ENCODE measurements around the gene ADAMTS18. TPM values are rescaled to one million over a fixed set of nuclear protein-coding genes. Genes with fewer than 3 reads are reported as not detected.
"Not testable (repeated sequence)": the region's sequence is repeated elsewhere in the genome, so short reads cannot be mapped to it uniquely, and the experiment has no call there.

Gene ADAMTS18
- total RNA-seq, 4 donors from 2014 or later: 0.75 TPM; not detected in 3

GRCh38 chr16:77262971-77263370, 171.9 kb downstream of the ADAMTS18 start:
- H3K9me3 ChIP-seq: no peaks in the 10 kb centered on the region
- 55 to 62% methylated on average over 3 of the region's 3 CpGs for WGBS, 2 donors
- TF ChIP-seq POLR2A (IDR thresholded peaks at IDR 0.05) (no peak), CTCF (IDR thresholded peaks at IDR 0.05) (no peak)
- intact Hi-C loops (cut with DNase I): no loop called here
- no peak for DNase-seq
- H3K4me1 ChIP-seq: no peaks in the 10 kb centered on the region
- no peaks in the 10 kb centered on the region for H3K27me3 ChIP-seq
- no peaks in the 10 kb centered on the region for H3K36me3 ChIP-seq
- no peak overlapping the region for H3K27ac ChIP-seq
- no peak overlapping the region for H3K4me3 ChIP-seq (replicated peaks in 1 of 3)

GRCh38 chr16:77250400-77250799, 184.4 kb downstream of the ADAMTS18 start:
- H3K4me3 ChIP-seq (replicated peaks in 1 of 3): no peak overlapping the region
- WGBS, 2 donors: 71 to 83% methylated on average over 4 of the region's 4 CpGs
- TF ChIP-seq CTCF (IDR thresholded peaks at IDR 0.05): no peak
- no peak for TF ChIP-seq POLR2A (IDR thresholded peaks at IDR 0.05)
- no peak for DNase-seq
- H3K27ac ChIP-seq: no peak overlapping the region
- no peaks in the 10 kb centered on the region for H3K4me1 ChIP-seq
- no peaks in the 10 kb centered on the region for H3K9me3 ChIP-seq
- no peaks in the 10 kb centered on the region for H3K27me3 ChIP-seq
- no peaks in the 10 kb centered on the region for H3K36me3 ChIP-seq
- intact Hi-C loops (cut with DNase I): no loop called here

GRCh38 chr16:77246150-77246549, 188.7 kb downstream of the ADAMTS18 start:
- no peaks in the 10 kb centered on the region for H3K27me3 ChIP-seq
- intact Hi-C loops (cut with DNase I): no loop called here
- no peaks in the 10 kb centered on the region for H3K4me1 ChIP-seq
- 90 to 91% methylated on average over 2 of the region's 2 CpGs for WGBS, 2 donors
- H3K4me3 ChIP-seq (replicated peaks in 1 of 3): no peak overlapping the region
- no peaks in the 10 kb centered on the region for H3K9me3 ChIP-seq
- no peak overlapping the region for H3K27ac ChIP-seq
- H3K36me3 ChIP-seq: no peaks in the 10 kb centered on the region
- TF ChIP-seq POLR2A (IDR thresholded peaks at IDR 0.05) (no peak), CTCF (IDR thresholded peaks at IDR 0.05) (no peak)
- DNase-seq: no peak

- H3K4me1 ChIP-seq; H3K4me3 ChIP-seq (replicated peaks in 1 of 3): not testable (repeated sequence)
Observed at GRCh38 chr16:77242471-77242870, 192.4 kb downstream of the ADAMTS18 start.

GRCh38 chr16:77238593-77238992, 196.2 kb downstream of the ADAMTS18 start:
- no peaks in the 10 kb centered on the region for H3K27me3 ChIP-seq
- WGBS, 2 donors: 57 to 60% methylated on average over 5 of the region's 5 CpGs
- no peak overlapping the region for H3K4me3 ChIP-seq (replicated peaks in 1 of 3)
- peaks cover 0 to 3% of the 10 kb centered on the region in 2 donors for H3K4me1 ChIP-seq
- H3K36me3 ChIP-seq: no peaks in the 10 kb centered on the region
- DNase-seq: no peak
- no peaks in the 10 kb centered on the region for H3K9me3 ChIP-seq
- intact Hi-C loops (cut with DNase I): loop anchor here (10.0 kb wide), 1 partner anchor 206 kb away; no protein-coding TSS in a partner anchor
- TF ChIP-seq POLR2A (IDR thresholded peaks at IDR 0.05) (no peak), CTCF (IDR thresholded peaks at IDR 0.05) (no peak)
- H3K27ac ChIP-seq: no peak overlapping the region

More at GRCh38 chr16:77242471-77242870, 192.4 kb downstream of the ADAMTS18 start:
- intact Hi-C loops (cut with DNase I); H3K27me3 ChIP-seq; DNase-seq; H3K36me3 ChIP-seq; H3K27ac ChIP-seq; H3K9me3 ChIP-seq: not testable (repeated sequence)
- 93 to 98% methylated on average over 5 of the region's 5 CpGs for WGBS, 2 donors
